ENCODE data around the gene PKD1L1.

DNA sequence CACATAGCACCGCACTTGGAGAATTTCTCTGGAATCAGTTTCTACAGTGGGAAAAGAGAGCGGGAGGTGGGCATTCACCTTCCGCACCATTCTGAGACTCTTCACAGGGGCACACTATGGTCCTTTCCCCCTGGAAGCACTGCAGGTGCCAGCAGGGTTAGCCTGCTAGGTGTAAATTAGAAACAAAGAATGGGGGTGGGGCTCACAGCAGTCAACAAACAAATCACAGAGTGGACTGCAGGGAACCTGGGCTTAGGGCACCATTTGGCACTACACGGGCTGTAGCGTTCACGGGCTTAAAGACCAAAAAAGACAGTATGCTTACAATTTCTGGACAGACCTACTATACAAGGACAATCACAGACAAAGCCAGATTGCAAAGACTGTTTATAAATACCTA is 8.0 kb upstream of the PKD1L1 start:
- TF ChIP-seq ZNF274 (IDR thresholded peaks at IDR 0.05; ENCODE audit: low read depth, low read length), result no peak
- TF ChIP-seq SUZ12 (IDR thresholded peaks at IDR 0.05; ENCODE audit: extremely low read depth, insufficient read depth, insufficient read length), result no peak
- no peak for TF ChIP-seq YY1 (IDR thresholded peaks at IDR 0.05; ENCODE audit: insufficient read depth, insufficient read length)

All from NT2/D1 (cell line).